MM.1S (cell line): ENCODE results near the gene WFIKKN1.

Experiments
- DNase-seq: peaks from one replicate; pipeline ENCODE4 v3.0.0-alpha.2; 2015
- H2AFZ ChIP-seq: fragments of 300-600 bp; sonication (generic); 2 replicates; pipeline ENCODE4 v1.6.0; 2016; ENCODE audit warnings: antibody characterized with exemption, low read length
- H3F3A ChIP-seq: fragments of 300-600 bp; sonication (generic); 2 replicates; pipeline ENCODE4 v1.6.1; 2016; ENCODE audit warnings: mild to moderate bottlenecking, antibody characterized with exemption, low read length, moderate library complexity, mixed read lengths; ENCODE audit not compliant: insufficient read depth
- H3K27ac ChIP-seq: fragments of 300-600 bp; sonication (generic); 2 replicates; pipeline ENCODE4 v1.5.1; 2016; ENCODE audit warnings: mild to moderate bottlenecking, low read length
- H3K27me3 ChIP-seq: fragments of 300-600 bp; sonication (generic); replicated peaks from 2 replicates; pipeline ENCODE4 v1.6.0; 2016; ENCODE audit warnings: low read length; ENCODE audit not compliant: insufficient read depth
- H3K36me3 ChIP-seq: fragments of 300-600 bp; sonication (generic); replicated peaks from 2 replicates; pipeline ENCODE4 v1.6.1; 2016; ENCODE audit warnings: mild to moderate bottlenecking, low read length, mixed read lengths; ENCODE audit not compliant: insufficient read depth
- H3K4me1 ChIP-seq: fragments of 300-600 bp; sonication (generic); 2 replicates; pipeline ENCODE4 v1.6.1; 2016; ENCODE audit warnings: low read length, mixed read lengths
- H3K4me2 ChIP-seq: fragments of 300-600 bp; sonication (generic); 2 replicates; pipeline ENCODE4 v1.6.0; 2016; ENCODE audit warnings: low read depth, low read length
- H3K4me3 ChIP-seq: fragments of 300-600 bp; sonication (generic); 2 replicates; pipeline ENCODE4 v1.5.1; 2016; ENCODE audit warnings: low read length, mixed read lengths
- H3K79me2 ChIP-seq: fragments of 300-600 bp; sonication (generic); 2 replicates; pipeline ENCODE4 v1.6.1; 2016; ENCODE audit warnings: mixed run types, low read length, mixed read lengths
- H3K9ac ChIP-seq: fragments of 300-600 bp; sonication (generic); 2 replicates; pipeline ENCODE4 v1.6.1; 2016; ENCODE audit warnings: low read length, mixed read lengths
- H3K9me2 ChIP-seq: fragments of 300-600 bp; sonication (generic); replicated peaks from 2 replicates; pipeline ENCODE4 v1.6.1; 2016; ENCODE audit warnings: mild to moderate bottlenecking, low read length, mixed read lengths; ENCODE audit not compliant: insufficient read depth
- H3K9me3 ChIP-seq: fragments of 300-600 bp; sonication (generic); replicated peaks from 2 replicates; pipeline ENCODE4 v1.6.1; 2016; ENCODE audit warnings: mild to moderate bottlenecking, low read length, mixed read lengths; ENCODE audit not compliant: insufficient read depth
- H4K20me1 ChIP-seq: fragments of 300-600 bp; sonication (generic); 2 replicates; pipeline ENCODE4 v1.6.1; 2016; ENCODE audit warnings: mild to moderate bottlenecking, low read length, moderate library complexity, mixed read lengths; ENCODE audit not compliant: insufficient read depth
- EZH2 ChIP-seq: fragments of 300-600 bp; sonication (generic); optimal IDR thresholded peaks from 2 replicates; pipeline ENCODE3; 2017; ENCODE audit warnings: low read depth, mild to moderate bottlenecking, antibody characterized with exemption, low read length, mixed read lengths
- EZH2phosphoT487 ChIP-seq: fragments of 300-600 bp; sonication (generic); IDR thresholded peaks from 2 replicates; pipeline ENCODE4 v1.6.1; 2018; ENCODE audit warnings: antibody characterized with exemption, low read length
- TF ChIP-seq, protein P1 (sequence below): fragments of 300-600 bp; sonication (generic); IDR thresholded peaks from 2 replicates; pipeline ENCODE4 v1.5.1; 2016; ENCODE audit warnings: antibody characterized with exemption, low read length, mixed read lengths

WFIKKN1 gene

DNA sequence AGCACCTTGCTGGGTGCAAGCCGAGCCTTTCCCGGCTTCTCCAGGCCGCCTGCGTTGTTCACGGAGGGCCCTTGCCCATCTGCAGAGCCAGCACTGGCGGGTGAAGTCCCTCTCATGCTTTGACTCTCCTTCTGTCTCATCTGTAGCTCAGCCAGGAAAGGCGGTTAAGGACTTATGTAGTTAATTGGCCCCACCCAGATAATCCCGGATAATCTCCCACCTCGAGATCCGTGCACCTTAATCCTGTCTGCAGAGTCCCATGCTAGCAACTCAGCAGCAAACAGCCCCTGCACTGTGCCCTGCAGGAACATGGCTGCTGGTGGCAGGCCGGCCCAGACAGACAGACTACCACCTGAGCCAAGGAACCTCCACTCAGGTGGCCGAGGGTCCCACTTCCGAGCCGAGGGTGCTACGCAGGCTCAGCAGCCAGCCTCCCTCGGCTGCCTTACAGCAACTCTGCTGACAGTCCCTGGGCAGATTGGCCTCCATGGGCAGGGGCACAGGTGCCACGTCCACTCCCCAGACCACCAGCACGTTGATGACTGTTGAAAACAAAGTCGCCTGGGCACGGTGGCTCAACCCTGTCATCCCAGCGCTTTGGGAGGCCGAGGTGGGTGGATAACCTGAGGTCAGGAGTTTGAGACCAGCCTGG lies 24.0 kb upstream of the WFIKKN1 start:
- no peak overlapping the region for H3K27ac ChIP-seq
- H3K4me1 ChIP-seq, result no peaks in the 10 kb centered on the region
- H3K79me2 ChIP-seq, result peaks cover 42% of the 10 kb centered on the region
- H2AFZ ChIP-seq, result no peak overlapping the region
- H3K36me3 ChIP-seq, result no peaks in the 10 kb centered on the region
- H3K9ac ChIP-seq, result no peak overlapping the region
- H3K9me2 ChIP-seq, result no peaks in the 10 kb centered on the region
- no peak overlapping the region for H3K4me2 ChIP-seq
- TF ChIP-seq EZH2phosphoT487 (no peak), EZH2 (no peak)
- TF ChIP-seq, protein P1, sequence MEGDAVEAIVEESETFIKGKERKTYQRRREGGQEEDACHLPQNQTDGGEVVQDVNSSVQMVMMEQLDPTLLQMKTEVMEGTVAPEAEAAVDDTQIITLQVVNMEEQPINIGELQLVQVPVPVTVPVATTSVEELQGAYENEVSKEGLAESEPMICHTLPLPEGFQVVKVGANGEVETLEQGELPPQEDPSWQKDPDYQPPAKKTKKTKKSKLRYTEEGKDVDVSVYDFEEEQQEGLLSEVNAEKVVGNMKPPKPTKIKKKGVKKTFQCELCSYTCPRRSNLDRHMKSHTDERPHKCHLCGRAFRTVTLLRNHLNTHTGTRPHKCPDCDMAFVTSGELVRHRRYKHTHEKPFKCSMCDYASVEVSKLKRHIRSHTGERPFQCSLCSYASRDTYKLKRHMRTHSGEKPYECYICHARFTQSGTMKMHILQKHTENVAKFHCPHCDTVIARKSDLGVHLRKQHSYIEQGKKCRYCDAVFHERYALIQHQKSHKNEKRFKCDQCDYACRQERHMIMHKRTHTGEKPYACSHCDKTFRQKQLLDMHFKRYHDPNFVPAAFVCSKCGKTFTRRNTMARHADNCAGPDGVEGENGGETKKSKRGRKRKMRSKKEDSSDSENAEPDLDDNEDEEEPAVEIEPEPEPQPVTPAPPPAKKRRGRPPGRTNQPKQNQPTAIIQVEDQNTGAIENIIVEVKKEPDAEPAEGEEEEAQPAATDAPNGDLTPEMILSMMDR, result no peak
- H3K9me3 ChIP-seq, result no peaks in the 10 kb centered on the region
- H3K4me3 ChIP-seq, result no peak overlapping the region
- H3F3A ChIP-seq, result no peaks in the 10 kb centered on the region
- no peak for DNase-seq
- H3K27me3 ChIP-seq, result no peaks in the 10 kb centered on the region
- no peaks in the 10 kb centered on the region for H4K20me1 ChIP-seq

DNA sequence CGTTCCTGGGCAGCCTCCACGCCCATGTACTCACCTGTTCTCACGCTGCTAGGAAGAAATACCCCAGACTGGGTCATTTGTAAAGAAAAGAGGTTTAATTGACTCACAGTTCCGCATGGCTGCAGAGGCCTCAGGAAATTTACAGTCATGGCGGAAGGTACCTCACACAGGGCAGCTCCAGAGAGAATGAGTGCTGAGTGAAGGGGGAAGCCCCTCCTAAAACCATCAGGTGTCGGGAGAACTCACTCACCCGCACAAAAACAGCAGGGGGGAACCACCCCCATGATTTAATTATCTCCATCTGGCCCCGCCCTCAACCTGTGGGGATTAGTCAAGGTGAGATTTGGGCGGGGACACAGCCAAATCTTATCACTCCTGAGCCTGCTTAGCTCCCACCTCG lies 22.8 kb upstream of the WFIKKN1 start:
- Histone ChIP-seq H3F3A (no peaks in the 10 kb centered on the region), H3K9me2 (no peaks in the 10 kb centered on the region), H3K27ac (no peak overlapping the region), H3K4me1 (no peaks in the 10 kb centered on the region), H3K9ac (no peak overlapping the region), H4K20me1 (no peaks in the 10 kb centered on the region), H3K79me2 (peaks cover 39% of the 10 kb centered on the region), H2AFZ (no peak overlapping the region), H3K4me2 (no peak overlapping the region), H3K27me3 (no peaks in the 10 kb centered on the region), H3K9me3 (no peaks in the 10 kb centered on the region), H3K4me3 (no peak overlapping the region), H3K36me3 (no peaks in the 10 kb centered on the region)
- TF ChIP-seq EZH2 (no peak), EZH2phosphoT487 (no peak)
- TF ChIP-seq, protein P1, result no peak
- DNase-seq, result no peak

DNA sequence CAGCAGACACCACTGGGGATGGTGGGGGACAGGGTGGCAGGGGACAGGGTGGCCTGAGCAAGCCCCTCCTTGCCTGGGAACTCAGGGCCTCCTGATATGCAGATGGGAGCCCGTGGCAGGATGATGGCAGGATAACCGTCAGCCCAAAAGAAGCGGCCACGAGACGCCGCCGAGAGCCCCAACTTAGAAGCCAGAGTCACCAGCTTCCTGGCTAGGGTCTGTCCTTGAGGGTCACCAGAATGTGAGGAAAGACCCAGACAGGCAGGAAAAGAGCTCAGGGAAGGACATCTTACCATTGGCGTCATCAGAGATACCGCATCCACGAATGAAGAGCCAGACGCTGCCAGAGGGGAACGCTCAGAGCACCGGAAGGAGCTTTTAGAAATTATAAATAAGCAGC lies 21.5 kb upstream of the WFIKKN1 start:
- Histone ChIP-seq H3K9me2 (no peaks in the 10 kb centered on the region), H3K36me3 (no peaks in the 10 kb centered on the region), H3K27me3 (no peaks in the 10 kb centered on the region), H3K79me2 (peaks cover 32% of the 10 kb centered on the region), H3K9me3 (no peaks in the 10 kb centered on the region), H3K9ac (no peak overlapping the region), H3K4me2 (no peak overlapping the region), H3F3A (no peaks in the 10 kb centered on the region), H4K20me1 (no peaks in the 10 kb centered on the region), H3K4me3 (no peak overlapping the region), H3K27ac (no peak overlapping the region), H3K4me1 (no peaks in the 10 kb centered on the region), H2AFZ (no peak overlapping the region)
- TF ChIP-seq, protein P1, result no peak
- TF ChIP-seq EZH2phosphoT487, result no peak
- TF ChIP-seq EZH2, result no peak
- no peak for DNase-seq
